Measurements from ENCODE around the gene LGR6.

Gene LGR6

DNA sequence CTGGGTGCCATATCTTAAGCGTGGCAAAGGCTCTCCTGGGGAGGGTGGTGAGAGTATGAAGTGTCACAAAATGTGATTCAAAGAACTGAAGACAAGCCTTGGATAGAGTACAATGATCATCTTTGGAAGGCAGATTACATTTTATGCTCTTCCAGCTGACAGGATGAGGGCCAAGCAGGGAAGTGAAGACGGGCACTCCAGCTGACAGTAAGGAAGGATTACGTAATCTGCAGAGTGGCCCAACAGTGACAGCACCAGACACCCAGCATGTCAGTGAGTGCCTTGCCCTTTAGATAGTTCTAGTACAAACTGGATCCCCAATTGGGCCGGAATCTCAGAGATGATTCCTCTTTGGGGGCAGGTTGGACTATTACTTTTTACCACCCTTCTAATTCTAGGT, 95.4 kb downstream of the LGR6 start:
- no peak for DNase-seq (ENCODE audit: low spot score)

- no peak for DNase-seq (ENCODE audit: low spot score)
These were observed 97.4 kb downstream of the LGR6 start for GRCh38 chr1:202291001-202291400.

DNA sequence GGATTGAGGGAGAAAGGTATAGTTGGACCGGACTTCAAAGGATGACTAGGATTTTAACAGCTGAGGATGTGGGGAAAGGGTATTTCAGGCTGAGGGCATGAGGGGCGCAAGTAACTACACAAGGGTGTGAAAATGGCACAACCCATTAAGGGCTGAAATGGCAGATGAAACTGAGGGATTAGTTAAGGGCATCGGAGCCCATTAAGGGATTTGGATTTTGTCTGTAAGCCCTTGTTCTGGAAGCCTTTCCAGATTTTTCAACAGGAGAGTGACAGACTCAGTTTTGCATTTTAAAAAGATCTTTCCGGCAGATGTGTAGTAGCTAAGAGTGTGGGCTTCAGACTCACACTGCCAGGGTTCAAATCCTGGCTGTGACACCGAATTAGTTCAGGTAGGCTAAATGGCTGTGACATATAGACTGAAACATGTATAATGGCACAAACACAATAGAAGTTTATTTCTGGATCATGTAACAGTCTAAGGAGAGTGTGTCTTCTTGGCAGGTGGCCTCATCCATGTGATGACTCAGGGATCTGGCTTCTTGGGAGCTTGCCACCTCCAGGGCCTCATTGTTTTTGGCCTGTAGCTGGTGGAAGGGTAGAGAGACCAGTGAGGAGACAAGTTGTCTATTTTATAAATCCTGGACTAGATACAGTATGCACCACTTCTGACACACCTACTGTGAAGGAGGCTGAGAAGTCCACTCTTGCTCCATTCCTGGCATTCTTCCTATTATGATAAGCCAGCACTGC, 98.5 kb downstream of the LGR6 start:
- DNase-seq (ENCODE audit: low spot score) = peak; percentile 60

- no peak for DNase-seq (ENCODE audit: low spot score)
These were observed 99.2 kb downstream of the LGR6 start for GRCh38 chr1:202292773-202293172.

DNA sequence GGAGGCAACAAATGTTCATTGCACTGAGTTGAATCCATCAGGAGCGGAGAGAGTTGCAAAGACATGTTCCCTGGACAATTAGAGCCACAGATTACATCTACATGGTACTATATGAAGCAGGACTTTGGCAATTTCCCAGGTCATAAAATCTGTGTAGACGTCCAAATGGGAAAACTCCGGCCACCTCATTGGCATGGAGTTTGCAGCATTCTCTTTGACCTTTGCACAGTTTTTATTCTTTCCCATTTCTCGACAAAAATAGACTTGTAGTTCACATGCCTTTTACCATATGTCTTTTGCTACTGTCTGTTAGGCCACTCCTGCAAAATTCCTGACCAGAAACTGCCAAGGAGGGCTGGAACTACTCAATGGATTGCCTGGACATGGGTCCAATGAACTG, 100.0 kb downstream of the LGR6 start:
- DNase-seq (ENCODE audit: low spot score) = no peak

- no peak for DNase-seq (ENCODE audit: low spot score)
These were observed 108.6 kb downstream of the LGR6 start for GRCh38 chr1:202302166-202302565.

- DNase-seq (ENCODE audit: low spot score) = no peak
These were observed 110.8 kb downstream of the LGR6 start for GRCh38 chr1:202304375-202304774.

DNA sequence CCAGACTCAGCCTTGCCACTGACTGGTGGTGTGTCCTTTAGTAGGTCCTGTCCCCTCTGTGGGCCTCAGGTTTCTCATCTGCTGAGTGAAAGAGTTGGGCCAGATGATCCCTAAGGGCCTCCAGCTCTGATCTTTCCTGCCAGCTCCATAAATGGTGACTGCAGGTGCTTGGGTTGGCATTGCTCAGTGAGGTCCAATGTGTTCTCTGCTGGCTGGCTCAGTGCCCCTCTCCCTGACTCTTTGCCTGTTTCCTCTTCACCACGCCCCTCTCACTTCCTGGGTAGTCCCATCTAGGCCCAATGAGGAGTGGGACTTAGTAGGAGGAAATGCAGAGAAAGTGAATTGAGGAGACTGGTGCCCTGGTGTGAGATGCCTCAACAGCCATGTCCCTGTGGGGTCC, 111.6 kb downstream of the LGR6 start:
- no peak for DNase-seq (ENCODE audit: low spot score)

- DNase-seq (ENCODE audit: low spot score) = no peak
These were observed 113.1 kb downstream of the LGR6 start for GRCh38 chr1:202306535-202307345.

DNA sequence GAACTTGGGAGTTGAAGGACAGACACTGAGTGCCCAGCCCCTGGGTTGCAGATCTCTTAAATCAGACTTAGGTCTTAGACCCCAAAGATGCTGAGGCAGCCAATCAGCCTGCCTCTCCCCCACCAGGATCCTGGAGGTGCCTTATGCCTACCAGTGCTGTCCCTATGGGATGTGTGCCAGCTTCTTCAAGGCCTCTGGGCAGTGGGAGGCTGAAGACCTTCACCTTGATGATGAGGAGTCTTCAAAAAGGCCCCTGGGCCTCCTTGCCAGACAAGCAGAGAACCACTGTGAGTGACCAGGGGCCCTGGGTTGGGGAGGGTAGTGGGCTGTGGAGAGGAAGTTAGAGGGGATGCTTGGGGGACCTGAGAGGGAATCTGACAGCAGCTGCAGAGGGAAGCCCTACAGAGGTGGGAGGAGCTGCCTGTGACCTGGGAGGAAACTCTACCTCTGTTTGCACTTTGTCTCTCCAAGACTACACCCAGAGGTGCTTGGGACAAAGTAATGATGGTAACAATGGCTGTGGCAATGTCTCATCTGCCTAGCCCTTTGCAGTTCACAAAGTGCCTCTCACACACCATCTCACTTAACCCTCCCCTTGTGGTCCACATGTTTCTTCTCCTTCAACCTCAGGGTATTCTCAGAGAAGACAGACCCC, 116.6 kb downstream of the LGR6 start:
- DNase-seq (ENCODE audit: low spot score) = no peak

DNA sequence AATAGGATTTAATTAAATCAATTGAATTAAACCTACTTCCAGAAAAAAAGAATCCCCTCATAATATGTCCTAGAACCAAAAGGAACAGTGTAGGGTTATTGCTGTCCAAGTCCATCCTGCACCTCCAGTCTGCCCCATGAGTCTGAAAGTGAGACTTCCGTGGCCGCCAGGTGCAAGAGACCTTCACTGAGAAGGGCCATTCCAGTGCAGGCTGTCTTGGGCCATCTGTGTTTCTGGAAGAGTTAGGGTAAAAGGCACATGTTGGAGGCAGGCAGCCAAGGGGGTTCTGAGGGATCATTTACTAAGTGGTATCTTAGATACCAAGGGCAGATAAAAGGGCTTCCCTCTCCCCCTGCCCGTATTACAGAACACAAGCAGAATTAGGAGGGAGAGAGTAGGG, 117.1 kb downstream of the LGR6 start:
- no peak for DNase-seq (ENCODE audit: low spot score)

- no peak for DNase-seq (ENCODE audit: low spot score)
These were observed 118.5 kb downstream of the LGR6 start for GRCh38 chr1:202311875-202312635.

DNA sequence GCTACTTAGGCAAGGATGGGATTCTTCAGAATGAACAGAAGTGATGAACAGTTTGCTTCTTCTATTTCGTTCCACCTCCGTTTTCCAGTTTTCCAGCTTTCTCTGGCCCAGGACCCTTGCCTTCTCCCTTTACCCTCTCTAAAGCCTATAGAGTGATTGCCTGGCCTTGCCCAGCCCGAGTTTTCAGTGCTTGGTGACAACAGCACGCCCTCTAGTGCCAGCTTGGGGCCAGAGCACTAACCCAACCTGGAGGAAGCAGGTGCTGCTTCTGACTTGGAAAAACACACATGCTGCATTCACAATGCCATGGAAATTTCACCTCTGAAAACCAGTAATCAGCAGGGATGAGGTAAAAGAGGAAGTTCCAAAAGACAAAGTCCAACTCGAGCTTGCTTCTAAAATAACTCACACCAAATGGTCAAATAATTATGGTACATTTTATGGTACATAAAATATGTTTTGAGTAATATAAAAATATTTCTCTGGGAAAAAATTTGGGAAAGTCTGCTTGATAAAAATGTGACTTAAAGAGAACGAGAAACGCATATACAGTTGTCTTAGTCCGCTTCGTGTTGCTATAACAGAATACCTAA, 122.1 kb downstream of the LGR6 start:
- DNase-seq (ENCODE audit: low spot score) = peak; percentile 90

DNA sequence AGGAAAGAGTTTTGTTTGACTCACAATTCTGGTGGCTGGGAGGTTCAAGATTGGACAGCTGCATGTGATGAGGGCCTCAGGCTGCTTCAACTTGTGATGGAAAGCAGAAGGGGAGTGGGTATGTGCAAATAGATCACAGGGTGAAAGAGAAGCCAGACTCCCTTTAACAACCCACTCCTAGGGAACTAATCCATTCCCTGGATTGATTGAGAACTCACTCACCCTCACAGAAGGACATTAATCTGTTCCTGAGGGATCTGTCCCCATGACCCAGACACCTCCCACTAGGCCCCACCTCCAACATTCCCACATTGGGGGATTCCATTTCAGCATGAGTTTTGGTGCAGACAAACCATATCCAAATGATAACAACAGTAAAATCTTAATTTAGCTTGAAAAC, 122.6 kb downstream of the LGR6 start:
- no peak for DNase-seq (ENCODE audit: low spot score)

GRCh38 chr1:202317941-202318925, 124.6 kb downstream of the LGR6 start:
- DNase-seq (ENCODE audit: low spot score) = no peak

DNA sequence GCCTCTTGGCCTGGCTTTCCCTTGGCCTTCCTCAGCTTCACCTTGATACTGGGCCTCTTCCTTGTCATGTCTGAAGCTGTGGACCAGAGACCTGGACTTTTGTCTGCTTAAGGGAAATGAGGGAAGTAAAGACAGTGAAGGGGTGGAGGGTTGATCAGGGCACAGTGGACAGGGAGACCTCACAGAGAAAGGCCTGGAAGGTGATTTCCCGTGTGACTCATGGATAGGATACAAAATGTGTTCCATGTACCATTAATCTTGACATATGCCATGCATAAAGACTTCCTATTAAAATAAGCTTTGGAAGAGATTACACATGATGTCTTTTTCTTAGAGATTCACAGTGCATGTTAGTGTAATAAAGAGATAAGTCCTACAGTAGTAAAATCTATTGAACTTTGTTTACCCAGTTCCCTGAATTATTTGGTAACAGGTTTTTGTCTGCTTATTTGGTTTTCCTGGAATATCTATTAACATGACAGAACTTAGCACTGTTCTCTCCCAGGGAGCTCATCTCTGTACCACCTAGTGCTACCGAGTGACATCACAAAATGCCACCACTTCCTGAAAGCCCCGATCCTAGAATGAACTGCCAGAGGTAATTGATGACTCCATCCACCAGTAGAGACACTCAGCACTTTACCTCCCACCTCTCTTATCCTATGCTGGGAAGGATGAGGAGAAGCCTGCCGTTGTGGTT, 125.9 kb downstream of the LGR6 start:
- DNase-seq (ENCODE audit: low spot score) = no peak

- no peak for DNase-seq (ENCODE audit: low spot score)
These were observed 126.4 kb downstream of the LGR6 start for GRCh38 chr1:202320081-202320405.

DNA sequence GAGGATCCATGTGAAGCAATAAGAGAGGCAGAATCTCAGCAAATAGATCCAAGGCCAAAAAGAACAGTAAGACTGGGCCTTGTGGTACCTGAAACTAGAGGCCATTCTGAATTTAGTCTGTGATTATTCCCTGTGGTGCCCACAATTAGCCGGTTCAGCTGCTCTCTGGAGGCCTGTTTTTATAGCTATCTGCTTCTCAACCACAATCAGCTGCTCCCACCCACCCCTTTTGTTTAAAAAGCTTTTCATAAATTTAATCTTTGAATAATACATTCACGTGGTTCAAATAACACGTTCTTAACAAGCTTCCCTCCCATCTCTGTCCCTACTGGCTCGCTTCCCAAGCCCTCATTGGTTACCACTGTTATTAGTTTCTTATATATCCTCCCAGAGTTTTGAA, 130.1 kb downstream of the LGR6 start:
- DNase-seq (ENCODE audit: low spot score) = no peak

GRCh38 chr1:202324646-202325045, 131.0 kb downstream of the LGR6 start:
- no peak for DNase-seq (ENCODE audit: low spot score)

DNA sequence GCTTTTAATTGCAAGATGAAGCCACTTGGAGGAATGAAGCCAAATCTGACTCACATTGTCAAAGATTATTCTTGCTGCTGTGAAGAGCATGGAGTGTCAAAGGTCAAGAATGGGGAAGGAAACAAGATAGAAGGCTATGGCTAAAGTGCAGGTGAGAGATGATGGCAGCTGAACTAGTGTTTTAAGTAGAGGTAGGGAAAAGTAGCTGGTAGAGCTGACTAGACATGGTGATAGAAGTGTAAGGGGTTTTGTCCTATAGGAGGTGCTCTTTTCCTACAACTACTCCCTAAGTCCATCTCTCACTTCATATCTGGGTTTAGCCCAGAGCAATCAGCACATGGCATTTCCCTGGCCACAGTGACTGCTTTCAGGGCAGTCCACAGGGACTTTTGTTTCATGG, 136.3 kb downstream of the LGR6 start:
- DNase-seq (ENCODE audit: low spot score) = no peak

Data from iPS-NIHi11 (cell line).